Smooth muscle cell (in vitro differentiated cells): ENCODE data around the gene KRTAP12-4. TPM values are rescaled to one million over a fixed set of nuclear protein-coding genes. Genes with fewer than 3 reads are reported as not detected.
"Not testable (repeated sequence)": the region's sequence is repeated elsewhere in the genome, so short reads cannot be mapped to it uniquely, and the experiment has no call there.

ENCODE experiments used
- DNase-seq: peaks from one replicate; lab custom pipeline; 2025; ENCODE audit not compliant: unreplicated experiment; lab: John Stamatoyannopoulos, UW
- H2AFZ ChIP-seq: fragments of 200-600 bp; sonication (generic); 2 replicates; pipeline ENCODE4 v1.6.0; 2016; ENCODE audit warnings: antibody characterized with exemption, low read depth, mild to moderate bottlenecking
- H3F3A ChIP-seq: fragments of 200-600 bp; sonication (generic); 2 replicates; pipeline ENCODE4 v1.6.0; 2017; ENCODE audit warnings: antibody characterized with exemption, low read depth
- H3K27ac ChIP-seq: fragments of 200-600 bp; sonication (generic); 2 replicates; pipeline ENCODE4 v1.5.1; 2016; ENCODE audit warnings: low read depth, mild to moderate bottlenecking
- H3K27me3 ChIP-seq: fragments of 200-600 bp; sonication (generic); 2 replicates; pipeline ENCODE4 v1.6.1; 2016; ENCODE audit warnings: low read depth, mild to moderate bottlenecking
- H3K36me3 ChIP-seq: fragments of 200-600 bp; sonication (generic); 2 replicates; pipeline ENCODE4 v1.5.1; 2016; ENCODE audit warnings: low read depth
- H3K4me1 ChIP-seq: fragments of 200-600 bp; sonication (generic); 2 replicates; pipeline ENCODE4 v1.5.1; 2016; ENCODE audit warnings: low read depth
- H3K4me2 ChIP-seq: fragments of 200-600 bp; sonication (generic); 2 replicates; pipeline ENCODE4 v1.6.0; 2016; ENCODE audit warnings: mild to moderate bottlenecking
- H3K4me3 ChIP-seq: fragments of 200-600 bp; sonication (generic); 2 replicates; pipeline ENCODE4 v1.5.1; 2016; ENCODE audit warnings: mild to moderate bottlenecking
- H3K79me2 ChIP-seq: fragments of 200-600 bp; sonication (generic); 2 replicates; pipeline ENCODE4 v1.6.0; 2016; ENCODE audit warnings: low read depth, mild to moderate bottlenecking
- H3K9ac ChIP-seq: fragments of 200-600 bp; sonication (generic); 2 replicates; pipeline ENCODE4 v1.6.0; 2016; ENCODE audit warnings: low read depth
- H3K9me3 ChIP-seq: fragments of 200-600 bp; sonication (generic); replicated peaks from 2 replicates; pipeline ENCODE4 v1.5.1; 2016; ENCODE audit warnings: low read depth
- H4K20me1 ChIP-seq: fragments of 200-600 bp; sonication (generic); 2 replicates; pipeline ENCODE4 v1.6.0; 2016; ENCODE audit warnings: low read depth
- CTCF ChIP-seq: fragments of 200-600 bp; sonication (generic); IDR thresholded peaks from 2 replicates; pipeline ENCODE4 v1.5.1; 2017; ENCODE audit warnings: borderline replicate concordance, mild to moderate bottlenecking, antibody characterized with exemption; ENCODE audit not compliant: insufficient read depth, poor library complexity, severe bottlenecking
- WGBS: methylation state at CpG from one replicate; pipeline ENCODE4 v1.1.7; 2016; ENCODE audit warnings: low lambda C conversion rate; 5-methylcytosine and 5-hydroxymethylcytosine counted together
- polyA plus RNA-seq: library from polyadenylated mRNA; unstranded; fragments of >200 nt; fragmentation: Nextera tagmentation; extraction: Ambion mirVana; gene quantifications from 2 replicates; pipeline ENCODE4 v1.2.1, GENCODE V29; 2016
- total RNA-seq: library from RNA; depleted of rRNA; stranded (reverse); fragments of >200 nt; gene quantifications from 2 replicates; pipeline ENCODE4 v1.2.3, GENCODE V29; 2014

KRTAP12-4 gene
- total and polyA plus RNA-seq, 2 experiments from 2014 or later: not detected

DNA sequence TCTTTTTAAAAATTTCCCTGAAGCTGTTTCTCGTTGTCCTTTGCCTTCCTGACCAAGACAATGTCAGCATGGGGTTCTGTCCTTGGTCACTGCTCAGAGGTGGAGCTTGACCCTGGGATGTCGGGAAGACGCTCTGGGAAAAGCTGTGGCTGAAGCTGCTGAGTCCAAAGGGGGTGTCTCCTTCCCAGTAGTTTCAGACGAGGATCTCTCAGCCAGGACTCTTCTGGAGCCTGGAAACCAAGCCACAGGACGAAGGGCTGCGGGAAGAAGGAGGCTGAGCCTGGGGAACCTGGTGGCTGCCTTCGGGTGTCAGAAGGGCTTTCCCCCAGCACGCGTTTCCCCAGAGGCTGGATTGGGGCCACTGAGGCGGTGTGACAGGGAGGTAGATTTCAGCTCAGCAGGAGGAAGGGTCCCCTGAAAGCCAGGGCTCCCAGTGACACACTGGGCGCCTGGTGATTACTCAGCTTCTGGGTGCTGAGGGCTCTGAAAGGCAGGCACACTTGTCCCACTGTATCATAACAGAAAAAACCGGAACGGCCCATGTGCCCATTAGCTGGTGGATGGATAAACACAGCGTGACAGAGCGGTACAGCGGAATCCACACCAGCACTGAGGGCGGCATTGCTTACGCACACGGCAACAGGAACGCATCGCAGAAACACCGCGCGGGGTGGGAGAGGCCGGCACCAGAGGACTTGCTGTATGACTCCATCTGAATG is 32.5 kb upstream of the KRTAP12-4 start:
- no peaks in the 10 kb centered on the region for H3K9me3 ChIP-seq
- H3K4me3 ChIP-seq: no peak overlapping the region
- H3K9ac ChIP-seq: no peak overlapping the region
- no peaks in the 10 kb centered on the region for H3K79me2 ChIP-seq
- no peaks in the 10 kb centered on the region for H4K20me1 ChIP-seq
- H3K27me3 ChIP-seq: no peaks in the 10 kb centered on the region
- peaks cover 7% of the 10 kb centered on the region for H3F3A ChIP-seq
- H3K27ac ChIP-seq: no peak overlapping the region
- no peak overlapping the region for H2AFZ ChIP-seq
- H3K4me2 ChIP-seq: no peak overlapping the region
- 83% methylated on average over 25 of the region's 25 CpGs for WGBS
- DNase-seq: no peak
- H3K36me3 ChIP-seq: no peaks in the 10 kb centered on the region
- peaks cover 12% of the 10 kb centered on the region for H3K4me1 ChIP-seq
- no peak for TF ChIP-seq CTCF

- Histone ChIP-seq H3K27me3 (no peaks in the 10 kb centered on the region), H3K9ac (no peak overlapping the region), H3F3A (no peaks in the 10 kb centered on the region), H4K20me1 (no peaks in the 10 kb centered on the region), H2AFZ (no peak overlapping the region), H3K4me2 (no peak overlapping the region), H3K36me3 (no peaks in the 10 kb centered on the region), H3K27ac (no peak overlapping the region), H3K4me3 (no peak overlapping the region), H3K79me2 (no peaks in the 10 kb centered on the region), H3K9me3 (no peaks in the 10 kb centered on the region), H3K4me1 (peaks cover 12% of the 10 kb centered on the region)
- WGBS: 72% methylated on average over 9 of the region's 14 CpGs
- no peak for TF ChIP-seq CTCF
- no peak for DNase-seq
These were observed 31.7 kb upstream of the KRTAP12-4 start for GRCh38 chr21:44686000-44686781.

DNA sequence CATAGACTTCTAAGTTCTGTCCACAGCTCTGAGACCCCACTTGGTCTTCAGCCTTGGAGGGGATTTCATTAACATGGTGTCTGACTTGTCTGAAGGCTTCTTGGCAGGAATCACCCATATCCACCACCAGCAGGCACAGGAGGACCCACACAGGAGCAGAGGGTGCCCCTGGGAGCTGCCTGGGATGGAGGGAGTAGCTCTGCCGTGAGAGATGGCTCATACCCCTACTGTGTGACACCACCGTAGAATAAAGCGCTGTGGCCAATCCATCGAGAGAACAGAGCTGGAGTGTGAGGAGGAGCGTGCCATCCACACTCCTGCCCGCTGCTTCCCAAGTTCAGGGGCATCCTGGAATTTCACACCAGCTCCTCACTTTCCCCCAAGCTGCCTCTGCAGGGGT is 30.6 kb upstream of the KRTAP12-4 start:
- not testable (repeated sequence) for H3K27ac ChIP-seq, H3K9ac ChIP-seq, H2AFZ ChIP-seq, H3K4me2 ChIP-seq, H3K27me3 ChIP-seq, H3K79me2 ChIP-seq, H4K20me1 ChIP-seq, DNase-seq, H3K9me3 ChIP-seq, H3K36me3 ChIP-seq, H3K4me3 ChIP-seq, H3F3A ChIP-seq
- peaks cover 12% of the 10 kb centered on the region for H3K4me1 ChIP-seq
- WGBS: 88% methylated on average over 6 of the region's 6 CpGs

DNA sequence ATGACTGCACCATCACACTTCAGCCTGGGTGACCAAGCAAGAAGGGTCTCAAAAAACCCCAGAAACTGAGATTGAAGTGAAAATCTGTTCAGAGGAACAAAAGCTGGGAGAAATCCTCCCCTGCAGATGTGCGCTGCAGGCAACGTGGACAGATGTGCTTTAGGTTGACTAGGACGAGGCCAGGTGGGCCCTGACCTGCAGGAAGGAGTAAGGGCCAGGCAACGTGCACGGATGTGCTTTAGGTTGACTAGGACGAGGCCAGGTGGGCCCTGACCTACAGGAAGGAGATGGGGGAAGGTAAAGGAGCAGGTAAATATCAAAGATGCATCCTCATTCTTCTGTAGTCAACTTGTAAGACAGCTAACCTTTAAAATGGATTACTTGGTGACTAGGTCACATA is 30.0 kb upstream of the KRTAP12-4 start:
- Histone ChIP-seq H3K9me3 (no peaks in the 10 kb centered on the region), H4K20me1 (no peaks in the 10 kb centered on the region), H3K27me3 (no peaks in the 10 kb centered on the region), H3K27ac (no peak overlapping the region), H3K4me3 (no peak overlapping the region), H3K4me2 (no peak overlapping the region), H3K79me2 (no peaks in the 10 kb centered on the region), H3K9ac (no peak overlapping the region), H3K36me3 (no peaks in the 10 kb centered on the region), H3F3A (no peaks in the 10 kb centered on the region), H2AFZ (no peak overlapping the region), H3K4me1 (peaks cover 12% of the 10 kb centered on the region)
- WGBS: 86% methylated on average over 6 of the region's 6 CpGs
- no peak for DNase-seq
- TF ChIP-seq CTCF: no peak
